Retina (tissue), 1 donor: ENCODE measurements around the gene SLFN14.
"Not testable (repeated sequence)": the region's sequence is repeated elsewhere in the genome, so short reads cannot be mapped to it uniquely, and the experiment has no call there.

Source experiments
- DNase-seq: peaks from one replicate; pipeline ENCODE4 v3.0.0-alpha.2; 2016

SLFN14 gene

GRCh38 chr17:35519906-35520442 lies 40.6 kb downstream of the SLFN14 start:
- DNase-seq: no peak

- no peak for DNase-seq
These were observed 41.2 kb downstream of the SLFN14 start for GRCh38 chr17:35519439-35519838.

- DNase-seq: not testable (repeated sequence)
These were observed 42.2 kb downstream of the SLFN14 start for GRCh38 chr17:35518431-35518830.

- DNase-seq: no peak
These were observed 45.6 kb downstream of the SLFN14 start for GRCh38 chr17:35515027-35515426.

GRCh38 chr17:35514564-35514963 lies 46.1 kb downstream of the SLFN14 start:
- DNase-seq: no peak
